ENCODE results near the gene TMEM115.
A peak's percentile ranks its signal among the peaks of the same experiment; 100 is the strongest.

The TMEM115 gene

DNA sequence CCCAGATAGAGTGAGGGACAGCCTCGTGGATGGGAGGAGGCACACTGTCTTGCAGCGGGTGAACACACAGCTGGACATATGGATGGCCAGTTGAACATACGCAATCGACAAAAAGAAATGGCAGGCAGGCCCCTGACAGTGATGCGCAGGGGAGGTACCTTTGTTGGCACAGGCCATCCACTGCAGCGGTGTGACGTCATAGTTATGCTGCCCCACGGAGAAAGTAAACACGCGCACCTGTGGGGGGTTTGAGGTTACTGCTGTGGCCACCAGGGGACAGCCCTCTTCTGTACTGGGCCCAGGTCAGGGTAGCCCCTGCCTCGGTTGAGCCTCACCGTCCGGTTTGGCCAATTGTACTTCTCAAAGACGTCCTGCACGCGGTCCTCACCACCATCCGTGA is 19.4 kb upstream of the TMEM115 start:
- DNase-seq (ENCODE audit: low spot score): no peak
- FAIRE-seq: peak; percentile 23

DNA sequence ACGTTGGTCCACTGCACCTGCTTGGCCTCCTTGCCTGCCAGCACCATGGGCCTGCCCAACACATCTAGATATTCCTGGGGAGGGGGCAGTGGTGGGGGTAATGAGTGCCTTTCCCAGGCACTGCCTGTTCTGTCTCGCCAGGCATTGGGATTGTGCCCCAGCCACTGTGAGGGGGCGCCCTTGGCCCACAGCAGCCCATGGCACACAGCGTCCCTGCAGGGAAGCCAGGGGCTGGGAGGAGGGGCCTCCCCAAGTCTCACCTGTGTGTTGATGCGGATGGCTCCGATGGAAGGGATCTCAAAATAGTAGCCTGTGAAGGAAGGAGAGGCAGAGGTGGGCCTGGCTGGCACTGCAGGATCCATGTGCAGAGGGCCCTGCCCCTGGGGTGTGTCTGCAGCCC is 18.7 kb upstream of the TMEM115 start:
- DNase-seq (ENCODE audit: low spot score) (no peak), FAIRE-seq (no peak)

DNA sequence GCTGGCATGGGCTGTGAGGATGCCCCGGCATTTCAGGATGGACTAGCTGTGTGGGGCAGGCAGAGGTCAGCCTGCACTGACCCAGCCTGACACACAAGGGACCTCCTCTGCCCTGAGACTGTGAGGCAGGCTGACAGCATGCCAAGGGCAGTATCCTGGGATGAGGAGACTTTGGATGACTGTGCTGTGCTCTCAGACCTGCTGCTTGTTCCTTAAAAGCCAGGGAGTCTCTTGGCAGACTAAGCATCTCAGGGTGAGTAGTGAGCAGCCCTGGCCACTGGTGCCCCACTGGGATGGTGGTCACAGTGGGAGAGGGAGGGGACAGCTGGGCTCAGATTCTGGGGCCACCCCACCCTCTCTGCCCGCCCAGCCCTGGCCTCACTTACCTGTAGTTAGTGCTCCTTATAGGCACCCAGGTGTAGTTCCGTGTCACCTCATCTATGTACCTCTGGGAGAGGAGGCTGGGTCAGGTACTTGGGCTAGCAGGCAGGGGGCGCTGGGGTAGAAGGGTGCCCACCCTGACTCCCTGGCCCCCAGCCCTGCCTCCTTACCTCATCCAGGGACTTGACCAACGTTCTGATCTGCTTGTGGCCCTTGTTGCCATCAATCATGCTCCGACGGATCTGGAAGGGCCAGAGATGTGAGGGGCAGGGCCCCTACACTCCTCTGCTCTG is 16.1 kb upstream of the TMEM115 start:
- DNase-seq (ENCODE audit: low spot score) (no peak), FAIRE-seq (no peak)

DNA sequence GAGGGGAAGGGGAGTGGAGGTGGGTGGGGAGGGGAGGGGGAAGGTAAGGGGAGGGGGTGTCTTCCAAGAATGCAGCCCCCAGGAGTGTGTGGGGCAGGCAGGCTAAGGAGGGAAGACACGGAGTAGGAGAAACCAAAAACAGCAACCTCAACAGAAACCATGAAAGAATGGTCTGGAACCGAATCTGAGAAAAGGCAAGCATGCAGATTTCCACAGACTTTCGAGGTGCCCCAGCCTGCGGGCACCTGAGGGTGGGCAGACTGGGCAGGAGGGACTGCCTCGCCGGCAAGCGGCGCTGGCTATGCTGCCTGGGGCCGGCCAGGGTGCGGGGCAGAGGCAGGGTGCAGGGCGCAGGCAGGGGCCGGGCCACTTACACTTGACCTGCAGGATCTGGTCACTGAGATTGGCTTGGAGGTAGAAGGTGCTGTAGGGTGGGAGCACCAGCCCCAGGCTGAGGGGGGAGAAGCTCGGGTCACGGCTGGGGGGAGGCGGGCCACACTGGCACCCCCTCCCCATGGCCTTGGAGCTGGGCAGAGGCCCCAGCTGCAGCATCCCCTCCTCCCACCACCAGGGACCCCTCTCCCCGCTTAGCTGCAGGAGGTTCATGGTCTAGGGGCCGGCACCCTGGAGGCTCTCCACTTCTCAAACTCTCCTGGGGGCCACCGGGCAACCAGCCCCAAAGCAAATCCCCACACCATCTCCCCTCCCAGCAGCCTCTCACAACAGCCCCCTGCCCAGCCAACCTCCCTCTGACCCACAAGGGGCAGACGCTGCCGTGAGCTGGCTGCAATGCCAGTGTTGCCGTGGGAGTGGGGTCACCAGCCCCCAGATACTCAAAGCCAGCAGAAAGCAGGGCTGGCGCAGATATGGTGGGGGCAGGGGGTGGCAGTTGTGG is 15.3 kb upstream of the TMEM115 start:
- no peak for DNase-seq (ENCODE audit: low spot score)
- FAIRE-seq: no peak

DNA sequence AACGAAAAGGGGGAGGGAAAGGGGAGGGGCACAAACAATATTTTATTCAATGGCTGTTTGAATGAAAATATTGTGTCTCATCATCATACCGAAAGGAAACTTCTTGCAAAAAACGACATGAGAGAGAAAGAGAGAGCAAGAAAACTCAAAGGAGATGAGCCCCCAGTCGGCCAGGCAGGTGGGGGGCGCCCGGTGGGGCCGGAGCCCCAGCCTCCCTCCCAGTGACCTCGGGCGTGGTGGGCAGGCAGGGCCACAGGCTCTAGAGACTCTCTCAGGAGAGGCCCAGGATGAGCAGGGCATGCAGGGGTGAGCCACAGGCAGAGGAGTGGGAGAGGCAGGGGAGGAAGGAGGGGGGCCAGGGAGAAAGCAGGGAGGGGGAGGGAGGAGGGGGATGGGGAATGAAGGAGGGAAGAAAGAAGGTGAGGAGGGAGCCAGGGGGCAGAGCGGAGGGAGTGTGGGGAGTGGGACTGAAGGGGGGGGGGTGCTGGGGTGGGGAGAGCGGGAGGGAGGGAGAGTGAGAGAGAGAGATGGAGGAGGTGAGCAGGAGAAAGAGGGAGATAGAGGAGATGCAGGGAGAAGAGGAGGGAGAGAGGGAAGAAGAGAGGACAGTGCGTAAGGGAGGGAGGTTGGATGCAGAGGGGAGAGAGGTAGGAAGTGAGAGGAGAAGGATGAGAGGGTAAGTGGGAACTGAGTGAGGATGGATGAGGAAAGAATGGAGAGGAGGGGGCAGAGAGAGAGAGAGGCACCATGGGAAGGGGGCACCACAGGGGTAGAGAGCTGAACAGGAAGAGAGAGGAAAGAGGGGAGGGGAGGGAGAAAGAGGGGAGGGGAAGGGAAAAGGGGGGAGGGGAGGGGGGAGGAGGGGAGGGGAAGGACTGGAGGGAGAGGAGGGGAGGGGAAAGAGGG is 14.1 kb upstream of the TMEM115 start:
- DNase-seq (ENCODE audit: low spot score): no peak
- no peak for FAIRE-seq

DNA sequence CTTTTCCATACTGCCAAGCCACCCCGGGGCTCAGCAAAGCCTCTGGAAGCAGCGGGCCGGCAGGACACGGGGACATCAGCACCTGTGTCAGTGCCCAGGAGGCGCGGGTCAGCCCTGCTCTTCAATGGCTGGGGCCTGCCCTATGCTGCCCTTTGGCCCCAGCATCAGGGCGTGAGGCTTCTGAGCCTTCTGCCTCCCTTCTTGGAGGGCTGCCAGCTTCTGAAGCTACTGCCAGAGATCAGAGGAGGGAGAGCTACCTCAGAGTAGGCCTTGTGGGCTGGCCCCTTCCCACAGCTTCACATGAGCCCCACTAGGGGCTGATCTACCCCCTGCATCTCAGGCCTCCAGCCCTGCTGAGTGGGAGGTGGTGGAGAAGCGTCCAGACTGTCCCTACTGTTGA is 13.0 kb upstream of the TMEM115 start:
- DNase-seq (ENCODE audit: low spot score) (peak; percentile 33), FAIRE-seq (no peak)

DNA sequence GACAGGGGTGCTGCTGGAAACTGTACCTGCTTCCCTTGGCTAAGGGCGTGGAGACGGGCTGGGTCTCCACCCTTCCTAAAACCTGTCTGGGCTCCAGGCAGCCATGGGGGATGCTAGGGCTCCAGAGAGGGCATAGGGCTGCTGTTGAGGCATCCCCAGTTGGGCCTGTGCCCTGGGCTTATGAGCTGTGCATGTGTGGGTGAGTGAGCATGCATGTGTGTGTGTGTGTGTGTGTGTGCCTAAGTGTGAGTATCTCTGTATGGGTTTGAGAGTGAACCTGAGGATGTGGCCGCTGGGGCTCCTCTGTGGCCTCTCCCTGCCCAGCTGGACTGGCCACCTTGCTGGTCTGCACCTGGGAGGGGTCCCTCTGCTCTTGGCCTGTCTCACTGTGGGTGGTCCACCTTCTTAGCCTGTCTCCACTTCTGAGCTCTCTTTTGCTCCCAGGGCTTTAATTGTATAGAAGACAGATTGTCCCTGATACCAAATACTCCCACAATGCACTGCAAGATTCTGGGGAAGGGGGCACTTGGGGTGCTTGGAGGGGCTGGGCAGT is 11.9 kb upstream of the TMEM115 start:
- FAIRE-seq: no peak
- DNase-seq (ENCODE audit: low spot score): no peak

DNA sequence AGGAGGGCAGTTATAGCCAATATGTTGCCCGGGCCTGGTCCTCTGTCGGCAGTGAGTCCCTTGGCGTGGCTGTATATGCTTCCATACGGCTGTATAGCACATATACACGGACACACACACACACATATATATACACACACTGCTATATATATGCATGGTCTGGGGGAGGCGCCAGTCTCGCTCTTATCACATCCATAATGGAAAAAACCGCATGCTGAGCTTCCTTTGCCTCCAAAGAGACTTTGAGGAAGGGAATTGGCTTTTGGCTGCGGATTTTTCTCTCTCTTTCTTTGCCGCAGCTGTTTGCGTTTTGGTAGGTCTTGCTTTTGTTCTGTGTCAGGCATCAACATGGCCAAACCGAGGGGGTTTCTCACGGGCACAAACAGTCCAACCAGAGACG is 11.3 kb upstream of the TMEM115 start:
- DNase-seq (ENCODE audit: low spot score) (no peak), FAIRE-seq (peak; percentile 35)

DNA sequence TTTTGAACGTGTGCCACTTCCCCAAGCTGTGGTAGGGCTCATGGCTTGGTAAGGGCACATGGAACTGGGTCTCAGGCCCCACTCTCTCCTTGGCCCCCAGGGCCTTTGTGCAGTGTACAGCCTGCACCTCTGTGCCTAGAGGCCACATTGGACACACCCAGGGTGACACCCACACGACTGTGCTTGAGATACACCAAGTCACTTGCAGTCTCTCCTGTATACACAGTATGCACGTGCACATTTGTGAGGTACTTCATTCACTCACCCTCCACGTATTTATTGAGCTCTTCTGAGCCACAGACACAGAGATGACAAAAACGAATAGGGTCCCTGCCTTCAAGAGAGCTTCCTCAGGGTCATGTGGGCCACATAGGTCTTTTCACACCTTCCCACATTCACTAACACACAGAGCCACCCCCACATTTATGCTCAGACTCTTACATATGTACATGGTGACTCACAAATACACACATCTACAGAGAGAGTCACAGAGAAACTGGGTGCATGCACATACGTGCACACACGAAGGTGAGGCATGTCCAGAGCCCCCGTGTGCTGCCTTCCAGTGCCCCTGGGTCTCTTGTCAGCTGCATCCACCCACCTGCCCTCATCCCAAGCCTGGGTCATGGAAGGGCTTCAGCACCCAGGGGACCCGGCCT is 9.8 kb upstream of the TMEM115 start:
- DNase-seq (ENCODE audit: low spot score) (no peak), FAIRE-seq (no peak)

DNA sequence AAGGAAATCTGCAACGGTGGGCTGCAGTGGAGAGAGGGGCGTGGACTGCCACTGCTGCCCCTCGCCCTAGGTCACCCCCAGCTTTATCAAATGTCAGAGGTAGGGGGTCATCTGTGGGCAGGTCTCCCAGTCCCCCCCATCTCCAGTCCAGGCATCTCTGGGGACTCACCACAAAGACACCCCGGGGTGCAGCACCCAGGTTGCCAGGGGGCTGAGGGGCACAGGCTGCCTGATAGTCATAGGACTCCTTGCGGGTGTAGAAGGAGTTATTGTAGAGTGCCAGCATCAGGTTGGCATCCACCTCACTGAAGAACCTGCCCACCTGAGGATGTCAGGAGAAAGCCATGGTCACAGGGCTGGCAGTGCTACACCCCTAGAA is 6.5 kb upstream of the TMEM115 start:
- DNase-seq (ENCODE audit: low spot score): no peak

DNA sequence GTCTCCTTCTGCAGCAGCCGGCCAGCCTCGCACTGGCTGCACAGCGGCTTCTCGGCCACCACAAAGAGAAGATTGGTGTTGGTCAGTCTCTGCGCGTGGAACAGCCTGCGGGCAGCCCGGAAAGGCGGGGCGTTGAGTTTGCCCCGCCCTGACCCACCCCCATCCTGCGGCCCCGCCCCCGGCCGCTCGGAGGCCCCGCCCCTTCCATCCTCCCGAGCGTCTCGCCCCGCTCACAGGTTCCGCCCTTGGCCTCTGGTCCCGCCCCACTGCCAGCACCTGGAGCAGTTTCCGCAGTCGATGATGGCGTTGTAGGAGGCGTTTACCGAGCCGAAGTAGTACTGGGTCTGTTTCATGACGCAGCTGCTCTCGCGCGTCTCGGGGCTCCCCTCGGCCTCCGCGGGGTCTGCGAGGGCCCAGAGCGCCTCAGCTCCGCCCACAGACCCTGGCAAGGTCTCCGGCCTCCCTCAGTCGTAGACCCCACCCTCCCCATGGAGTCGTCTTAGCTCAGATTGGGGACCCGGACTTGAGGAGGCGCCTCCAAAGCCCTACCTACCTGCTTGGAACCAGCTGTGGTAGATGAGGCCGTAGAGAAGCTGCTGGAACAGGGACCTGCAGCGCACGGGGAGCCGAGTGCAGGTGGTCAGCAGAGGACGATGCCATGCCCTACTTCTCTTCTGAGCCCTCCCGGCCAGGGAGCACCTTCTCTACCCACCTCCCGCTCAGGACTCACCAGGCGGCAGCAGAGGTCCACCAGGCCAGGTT is 5.9 kb upstream of the TMEM115 start:
- FAIRE-seq: no peak
- no peak for DNase-seq (ENCODE audit: low spot score)

More for the DNA sequence above, 6.5 kb upstream of the TMEM115 start:
- FAIRE-seq: no peak

DNA sequence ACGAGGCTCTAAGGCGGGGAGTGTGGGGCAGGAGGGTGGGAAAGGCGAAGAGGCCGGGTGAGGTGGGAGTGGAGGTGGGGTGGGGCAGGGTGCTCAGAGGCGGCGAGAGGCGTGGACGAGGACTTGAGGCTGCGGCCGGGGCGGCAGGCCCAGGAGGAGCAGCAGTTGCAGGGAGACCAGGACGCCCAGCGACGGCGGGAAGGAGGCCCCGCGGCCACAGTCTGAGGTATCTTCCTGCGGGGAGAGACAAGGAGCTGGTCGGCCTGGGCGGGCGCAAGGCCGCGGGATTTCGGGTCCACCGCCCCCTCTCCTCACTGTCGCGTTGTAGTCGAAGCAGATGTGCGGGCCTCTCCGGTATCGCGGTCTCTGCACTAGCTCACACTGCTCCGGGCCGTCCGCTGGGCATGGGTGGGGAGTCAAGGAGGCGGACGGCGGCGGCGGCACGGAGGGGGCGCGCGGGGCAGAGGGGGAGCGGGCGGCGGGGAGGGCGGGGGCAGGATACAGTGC is 5.3 kb upstream of the TMEM115 start:
- no peak for FAIRE-seq
- no peak for DNase-seq (ENCODE audit: low spot score)

DNA sequence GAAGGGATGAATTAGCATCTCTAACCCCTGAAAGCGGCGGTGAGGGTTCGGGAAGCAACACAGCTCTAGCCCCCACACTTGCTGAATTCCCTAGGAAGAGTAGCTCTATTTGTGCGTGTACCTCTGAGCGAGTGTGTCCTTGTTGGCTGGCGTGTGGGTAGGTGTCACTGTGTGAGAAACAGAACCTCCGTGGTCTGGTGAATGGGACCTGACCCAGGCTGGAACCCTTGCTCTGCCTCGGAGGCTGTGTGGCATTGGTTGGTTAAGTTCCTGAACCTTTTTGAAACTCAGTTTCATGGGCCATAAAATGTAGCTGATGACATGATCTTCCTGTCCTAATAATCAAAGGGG is 414 bp upstream of the TMEM115 start:
- DNase-seq (ENCODE audit: low spot score) (no peak), FAIRE-seq (no peak)

DNA sequence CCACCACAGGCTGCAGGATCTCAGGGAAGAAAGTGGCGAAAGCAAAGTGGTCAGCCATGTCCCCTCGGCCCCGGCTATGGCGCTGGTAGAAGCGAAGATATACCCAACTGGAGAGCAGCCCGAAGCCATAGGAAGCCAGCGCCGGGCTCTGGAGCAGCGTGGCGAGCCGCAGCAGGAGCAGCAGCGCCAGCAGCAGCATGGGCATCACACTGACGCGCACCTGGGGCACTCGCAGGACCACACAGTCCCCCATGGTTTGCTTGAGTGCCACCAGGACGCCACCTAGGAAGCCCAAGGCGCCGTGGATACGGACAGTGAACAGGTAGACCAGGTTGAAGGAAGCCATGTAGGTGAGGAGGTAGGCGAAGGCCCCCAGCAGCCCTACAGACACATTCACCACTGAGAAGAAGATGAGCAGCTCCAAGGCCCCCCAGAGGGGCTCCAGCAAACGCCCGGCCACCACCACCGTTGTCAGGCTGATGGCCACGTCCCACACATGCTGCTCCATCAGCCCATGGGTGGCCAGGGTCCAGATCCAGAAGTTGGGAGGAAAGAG is 888 bp downstream of the TMEM115 start:
- FAIRE-seq (no peak), DNase-seq (ENCODE audit: low spot score) (no peak)

DNA sequence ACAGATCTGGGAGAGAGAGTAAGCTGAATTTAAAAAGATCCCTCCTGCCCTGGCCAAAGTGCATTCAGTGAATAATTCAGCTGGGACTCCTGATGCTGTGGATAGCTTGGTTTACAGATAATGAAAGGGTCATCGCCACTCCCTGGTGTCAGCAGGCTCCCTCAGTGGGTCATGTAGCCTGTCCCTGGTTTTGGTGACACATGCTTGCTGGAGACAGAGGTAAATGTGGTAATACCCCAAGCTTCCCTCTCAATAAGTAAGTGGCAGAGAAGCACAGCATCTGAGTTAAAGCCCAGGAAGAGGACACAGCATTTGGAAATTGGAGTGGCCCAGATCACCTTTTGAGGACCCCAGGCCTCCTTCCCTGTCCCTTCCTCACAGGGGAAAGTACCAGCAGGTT is 1.8 kb downstream of the TMEM115 start:
- DNase-seq (ENCODE audit: low spot score): no peak
- no peak for FAIRE-seq

DNA sequence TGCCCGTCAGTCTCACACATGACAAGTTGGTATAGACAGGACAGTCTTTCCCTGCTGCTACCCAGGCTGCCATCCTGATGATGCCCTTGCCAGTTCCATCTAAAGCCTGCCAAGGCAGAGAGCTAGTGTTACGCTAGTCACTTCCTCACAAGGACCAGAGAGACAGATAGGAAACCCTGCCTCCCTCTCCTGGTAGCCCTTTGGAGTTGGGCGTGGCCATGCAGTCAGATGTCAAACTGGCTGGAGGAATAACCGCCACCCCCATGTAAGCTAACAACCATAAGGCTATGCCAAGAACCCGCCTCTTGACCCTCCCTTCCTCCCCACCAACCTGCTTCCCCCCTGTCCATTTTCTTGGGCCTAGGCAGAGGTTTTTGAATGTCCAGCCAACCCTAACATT is 2.8 kb downstream of the TMEM115 start:
- DNase-seq (ENCODE audit: low spot score) (no peak), FAIRE-seq (no peak)

DNA sequence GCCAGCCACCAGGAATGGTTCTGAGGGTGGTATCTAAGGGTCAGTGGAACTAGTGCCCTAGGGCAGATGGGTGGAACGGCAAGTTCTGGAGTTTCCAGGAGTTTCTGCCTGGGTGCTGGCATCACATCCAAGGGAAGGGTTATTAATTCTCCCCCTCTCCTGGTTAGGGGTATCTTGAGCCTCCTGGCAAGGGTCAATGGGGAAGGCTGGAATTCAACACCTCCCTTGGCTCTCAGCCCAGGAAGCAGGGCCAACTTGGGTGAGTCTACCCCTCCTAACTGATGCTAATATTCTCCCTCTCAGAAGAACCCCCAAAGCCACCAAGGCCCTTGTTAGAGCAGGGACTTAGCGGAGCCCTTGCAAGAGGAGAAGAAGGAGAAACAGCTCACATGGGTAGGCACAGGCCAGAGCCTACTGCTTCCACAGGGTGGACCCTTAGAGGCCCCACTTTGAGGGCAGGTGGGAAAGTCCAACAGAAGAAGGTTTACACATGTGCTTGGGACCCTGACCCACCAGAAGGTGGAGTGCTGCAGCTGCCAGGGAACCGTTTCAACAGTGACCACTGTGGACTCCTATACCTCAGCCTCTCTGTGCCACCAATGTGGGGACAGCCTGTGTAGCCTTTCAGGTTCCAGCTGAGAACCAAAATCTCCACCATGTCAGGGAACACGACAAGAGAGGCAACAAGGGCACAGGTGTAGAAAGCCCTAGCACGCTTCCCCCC is 3.3 kb downstream of the TMEM115 start:
- no peak for FAIRE-seq
- DNase-seq (ENCODE audit: low spot score): no peak

DNA sequence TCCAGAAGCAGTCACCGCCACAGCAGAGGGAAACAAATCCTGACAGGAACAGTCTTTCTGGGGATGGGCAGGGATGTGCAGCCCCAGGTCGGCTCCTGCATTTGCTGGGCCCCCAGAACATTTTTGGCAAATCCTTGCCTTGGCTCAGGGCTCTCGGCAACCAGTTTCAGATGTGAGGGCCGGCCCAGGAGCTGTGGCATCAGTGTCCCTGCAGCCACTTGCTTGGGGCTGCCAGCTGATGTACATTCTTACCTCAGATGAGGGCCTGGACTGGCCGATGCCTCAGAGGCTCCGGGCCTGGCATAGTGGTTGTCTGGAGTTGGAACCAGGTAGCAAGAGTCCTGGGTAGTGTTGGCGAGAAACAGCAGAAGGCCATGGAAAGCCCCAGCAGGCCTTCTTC is 4.5 kb downstream of the TMEM115 start:
- DNase-seq (ENCODE audit: low spot score) (no peak), FAIRE-seq (no peak)

DNA sequence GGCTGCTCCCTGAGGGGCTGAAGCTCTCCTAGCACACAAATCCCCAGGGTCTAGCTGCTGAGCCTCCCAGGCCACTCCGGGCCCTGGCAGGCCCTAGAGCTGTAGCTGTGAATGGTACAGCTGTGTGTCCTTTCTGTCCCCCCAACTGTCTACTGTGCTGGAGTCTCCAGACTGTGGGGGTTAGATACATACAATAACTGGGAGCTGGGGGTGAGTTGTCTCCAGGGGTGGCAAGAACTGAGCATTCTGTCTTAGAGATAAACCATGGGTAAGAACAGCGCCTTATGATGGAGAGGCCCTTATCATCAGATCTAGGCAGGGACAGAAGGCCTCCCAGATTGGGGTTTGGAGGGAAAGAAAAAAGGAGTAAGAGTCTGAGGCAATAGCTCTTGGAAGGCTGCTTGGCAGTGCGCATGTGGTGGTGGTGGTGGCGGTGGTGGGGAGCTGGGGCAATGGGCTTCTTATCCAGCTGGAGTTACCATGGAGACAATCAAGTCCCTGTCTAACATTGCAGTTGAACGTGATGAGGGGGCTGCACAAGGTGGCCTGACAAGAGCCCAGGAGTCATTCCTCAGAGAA is 5.0 kb downstream of the TMEM115 start:
- no peak for FAIRE-seq

More for the DNA sequence above, 5.0 kb downstream of the TMEM115 start:
- no peak for DNase-seq (ENCODE audit: low spot score)
